GM12892 (cell line): ENCODE data around the gene TARP.
"Not testable (repeated sequence)": the region's sequence is repeated elsewhere in the genome, so short reads cannot be mapped to it uniquely, and the experiment has no call there.

ENCODE experiments used
- POLR2A ChIP-seq: IDR thresholded peaks from 2 replicates; pipeline ENCODE4 v1.6.1; 2011; ENCODE audit warnings: low read depth, low read length, control low read depth
- POLR2AphosphoS5 ChIP-seq: IDR thresholded peaks from 2 replicates; pipeline ENCODE4 v1.6.1; 2011; ENCODE audit warnings: low read depth, low read length, control low read depth
- TAF1 ChIP-seq: IDR thresholded peaks from 2 replicates; pipeline ENCODE4 v1.6.1; 2011; ENCODE audit warnings: low read depth, mild to moderate bottlenecking, control low read depth, low read length, borderline replicate concordance

GRCh38 chr7:38249849-38250248, 23.6 kb downstream of the TARP start:
- TF ChIP-seq POLR2A, POLR2AphosphoS5, TAF1: not testable (repeated sequence)
